Peyer's patch (tissue), 4 donors: Measurements from ENCODE around the gene CNTN4.

ENCODE experiments used
- CTCF ChIP-seq, 6 experiments: fragments of 450-650 bp in 4 of 6; fragments of 200-600 bp in 2 of 6; sonication (generic) in 1 of 6; IDR thresholded peaks; one replicate each; pipeline ENCODE4 v1.5.1; 2017 to 2019; ENCODE audit warnings: antibody characterized with exemption in 6 of 6, mild to moderate bottlenecking in 3 of 6, moderate library complexity in 1 of 6
- POLR2A ChIP-seq, 2 donors: fragments of 450-650 bp; IDR thresholded peaks; one replicate each; pipeline ENCODE4 v1.5.1; 2017; ENCODE audit warnings: antibody characterized with exemption in 2 of 2, mild to moderate bottlenecking in 2 of 2, moderate library complexity in 2 of 2

DNA sequence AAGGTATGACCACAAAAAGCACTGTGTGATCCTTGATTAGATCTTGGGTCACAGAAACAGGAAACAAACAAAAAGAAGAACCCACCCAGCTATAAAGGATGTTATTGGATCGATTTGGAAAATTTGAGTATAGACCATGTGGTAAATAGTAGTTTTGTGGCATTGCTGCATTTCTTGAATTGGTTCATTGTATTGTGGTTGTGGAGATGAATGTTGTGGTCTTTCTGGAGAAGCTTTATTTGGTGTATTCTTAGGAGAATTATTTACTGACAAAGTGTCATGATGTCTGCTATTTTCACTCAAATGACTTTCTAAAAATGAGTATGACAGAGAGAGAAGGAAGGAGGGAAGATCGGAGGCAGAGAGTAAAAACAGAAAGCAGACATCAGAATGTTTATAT, 406.2 kb downstream of the CNTN4 start:
- TF ChIP-seq CTCF (IDR thresholded peaks at IDR 0.05), result no peak
- TF ChIP-seq POLR2A (IDR thresholded peaks at IDR 0.05), result no peak
